ENCODE results near the gene SCFD2. TPM values are rescaled to one million over a fixed set of nuclear protein-coding genes. Genes with fewer than 3 reads are reported as not detected.

Gene SCFD2
- polyA plus RNA-seq, 2 of the 4 experiments (the other 2 are of a cell fraction), result 7.6 to 10.8 TPM

- no peaks in the 10 kb centered on the region for H3K9me3 ChIP-seq
- ATAC-seq, result no peak
- H3K4me2 ChIP-seq, result no peak overlapping the region
- no peak for DNase-seq (ENCODE audit: low read depth in 1 of 2, low spot score in 1 of 2)
- no peak for FAIRE-seq
- POLR2A ChIA-PET, result no interaction called here
- CTCF ChIA-PET, result no interaction called here
- H3K27ac ChIP-seq, result no peak overlapping the region
- H3K4me3 ChIP-seq, result no peak overlapping the region
- H3K4me1 ChIP-seq, result no peaks in the 10 kb centered on the region
- TF ChIP-seq CHD2 (IDR thresholded peaks at IDR 0.05; ENCODE audit: low read length, partially characterized antibody), result no peak
- TF ChIP-seq CHD4 (IDR thresholded peaks at IDR 0.05; ENCODE audit: borderline replicate concordance), result no peak
- no peak for TF ChIP-seq KDM1A (IDR thresholded peaks at IDR 0.05; ENCODE audit: low read depth)
- TF ChIP-seq RAD21 (conservative IDR thresholded peaks at IDR 0.05 in 1 of 2, IDR thresholded peaks at IDR 0.05 in 1 of 2), result no peak
- no peak for TF ChIP-seq ELK1 (IDR thresholded peaks at IDR 0.05; ENCODE audit: low read depth, low read length)
Measured at GRCh38 chr4:53175640-53176039, 190.2 kb downstream of the SCFD2 start.

- no peak for FAIRE-seq
- no peak for DNase-seq (ENCODE audit: low read depth in 1 of 2, low spot score in 1 of 2)
- Histone ChIP-seq H3K9me3 (no peaks in the 10 kb centered on the region), H3K27ac (no peak overlapping the region), H3K4me3 (no peak overlapping the region), H3K4me2 (no peak overlapping the region), H3K4me1 (no peaks in the 10 kb centered on the region)
- no peak for ATAC-seq
- TF ChIP-seq MAFK (IDR thresholded peaks at IDR 0.05; ENCODE audit: partially characterized antibody) (peak; percentile 65), CTCF (IDR thresholded peaks at IDR 0.05) (no peak), ATOH8 (CRISPR knock-in tag; IDR thresholded peaks at IDR 0.05; ENCODE audit: low read depth) (no peak), REST (IDR thresholded peaks at IDR 0.05) (no peak)
- CTCF ChIA-PET, result no interaction called here
- WGBS (ENCODE audit: missing lambda C conversion rate), result 86% methylated on average over 3 of the region's 3 CpGs
- POLR2A ChIA-PET, result no interaction called here
Measured at GRCh38 chr4:53174823-53175222, 191.0 kb downstream of the SCFD2 start.

GRCh38 chr4:53173576-53173975, 192.3 kb downstream of the SCFD2 start:
- ChIA-PET POLR2A (no interaction called here), CTCF (no interaction called here)
- no peak for DNase-seq (ENCODE audit: low read depth in 1 of 2, low spot score in 1 of 2)
- Histone ChIP-seq H3K4me3 (no peak overlapping the region), H3K9me3 (no peaks in the 10 kb centered on the region), H3K4me2 (no peak overlapping the region), H3K27ac (no peak overlapping the region), H3K4me1 (no peaks in the 10 kb centered on the region)
- TF ChIP-seq EHF (CRISPR knock-in tag; IDR thresholded peaks at IDR 0.05) (no peak), CBX2 (IDR thresholded peaks at IDR 0.05; ENCODE audit: borderline replicate concordance, low read depth) (no peak), HEYL (CRISPR knock-in tag; IDR thresholded peaks at IDR 0.05) (no peak), EP300 (IDR thresholded peaks at IDR 0.05) (no peak), FOSL2 (IDR thresholded peaks at IDR 0.05) (no peak), FOSL2 (CRISPR knock-in tag; IDR thresholded peaks at IDR 0.05) (no peak), RCOR1 (IDR thresholded peaks at IDR 0.05; ENCODE audit: low read depth, low read length) (no peak), RARB (CRISPR knock-in tag; IDR thresholded peaks at IDR 0.05) (no peak), FOXS1 (CRISPR knock-in tag; IDR thresholded peaks at IDR 0.05) (no peak), EHMT2 (IDR thresholded peaks at IDR 0.05; ENCODE audit: low read depth) (no peak), MAX (IDR thresholded peaks at IDR 0.05) (no peak), GATA3 (IDR thresholded peaks at IDR 0.05; ENCODE audit: borderline replicate concordance) (no peak), ESRRA (IDR thresholded peaks at IDR 0.05; ENCODE audit: borderline replicate concordance, low read length) (no peak), NR3C1 (IDR thresholded peaks at IDR 0.05) (no peak), NFE2L2 (conservative IDR thresholded peaks at IDR 0.05; ENCODE audit: low read length) (no peak), PHF8 (IDR thresholded peaks at IDR 0.05; ENCODE audit: borderline replicate concordance, low read depth) (no peak)
- ATAC-seq, result no peak
- FAIRE-seq, result no peak
- 95% methylated on average over 1 of the region's 1 CpG for WGBS (ENCODE audit: missing lambda C conversion rate)
